Stimulated activated CD4-positive, alpha-beta T cell treated with anti-CD3 and anti-CD28 coated beads, TNF-alpha, amount 100 ng/mL, for 1 hour (primary cell): ENCODE results near the gene CTAG2.
"Not testable (repeated sequence)": the region's sequence is repeated elsewhere in the genome, so short reads cannot be mapped to it uniquely, and the experiment has no call there.

ENCODE experiments used
- DNase-seq, 3 donors: peaks; one replicate each; pipeline ENCODE4 v3.0.0-alpha.2; 2020; ENCODE audit warnings: low read depth in 3 of 3, low spot score in 1 of 3

The CTAG2 gene

GRCh38 chrX:154649503-154650220 lies 3.7 kb downstream of the CTAG2 start:
- no peak for DNase-seq

GRCh38 chrX:154648931-154649330 lies 4.4 kb downstream of the CTAG2 start:
- no peak for DNase-seq

- DNase-seq: not testable (repeated sequence)
Measured at GRCh38 chrX:154645745-154646378, 7.5 kb downstream of the CTAG2 start.

GRCh38 chrX:154643708-154644107 lies 9.7 kb downstream of the CTAG2 start:
- DNase-seq: not testable (repeated sequence)

GRCh38 chrX:154641740-154642139 lies 11.6 kb downstream of the CTAG2 start:
- not testable (repeated sequence) for DNase-seq

GRCh38 chrX:154633661-154634060 lies 19.7 kb downstream of the CTAG2 start:
- not testable (repeated sequence) for DNase-seq

GRCh38 chrX:154630949-154631348 lies 22.4 kb downstream of the CTAG2 start:
- not testable (repeated sequence) for DNase-seq

GRCh38 chrX:154628960-154629359 lies 24.4 kb downstream of the CTAG2 start:
- DNase-seq: not testable (repeated sequence)

- DNase-seq: not testable (repeated sequence)
Measured at GRCh38 chrX:154620767-154621414, 32.5 kb downstream of the CTAG2 start.

GRCh38 chrX:154619182-154619581 lies 34.2 kb downstream of the CTAG2 start, which contains the start of gene CTAG1B:
Gene CTAG1B (minus strand): TSS chrX:154619282. CDS start chrX:154619218, 64 bp downstream.
- not testable (repeated sequence) for DNase-seq

GRCh38 chrX:154613586-154613985 lies 39.8 kb downstream of the CTAG2 start:
- not testable (repeated sequence) for DNase-seq

- not testable (repeated sequence) for DNase-seq
Measured at GRCh38 chrX:154611146-154611545, 42.2 kb downstream of the CTAG2 start.

- DNase-seq: not testable (repeated sequence)
Measured at GRCh38 chrX:154608823-154609222, 44.6 kb downstream of the CTAG2 start.

- DNase-seq: not testable (repeated sequence)
Measured at GRCh38 chrX:154607976-154608375, 45.4 kb downstream of the CTAG2 start.

- DNase-seq: no peak
Measured at GRCh38 chrX:154607370-154607769, 46.0 kb downstream of the CTAG2 start.

- no peak for DNase-seq
Measured at GRCh38 chrX:154605566-154605965, 47.8 kb downstream of the CTAG2 start.

GRCh38 chrX:154603438-154604430 lies 49.6 kb downstream of the CTAG2 start:
- no peak for DNase-seq

- DNase-seq: no peak
Measured at GRCh38 chrX:154602766-154603437, 50.5 kb downstream of the CTAG2 start.

GRCh38 chrX:154602226-154602625 lies 51.2 kb downstream of the CTAG2 start:
- no peak for DNase-seq
